Endodermal cell (in vitro differentiated cells): ENCODE measurements around the gene ICAM2. TPM values are rescaled to one million over a fixed set of nuclear protein-coding genes. Genes with fewer than 3 reads are reported as not detected.

Experiments used
- DNase-seq: peaks from one replicate; pipeline ENCODE4 v3.0.0-alpha.2; 2017
- H3K27ac ChIP-seq: 2 replicates; pipeline ENCODE4 v1.5.1; 2013; ENCODE audit warnings: mild to moderate bottlenecking, low read depth, low read length, moderate library complexity
- H3K27me3 ChIP-seq: 2 replicates; pipeline ENCODE4 v1.6.1; 2013; ENCODE audit warnings: mild to moderate bottlenecking, low read length, moderate library complexity; ENCODE audit not compliant: insufficient read depth, control insufficient read depth, poor library complexity, severe bottlenecking
- H3K36me3 ChIP-seq: 2 replicates; pipeline ENCODE4 v1.7.0; 2013; ENCODE audit warnings: mild to moderate bottlenecking, low read length, moderate library complexity; ENCODE audit not compliant: control insufficient read depth, insufficient read depth
- H3K4me1 ChIP-seq: one replicate; pipeline ENCODE4 v1.7.0; 2013; ENCODE audit warnings: low read length; ENCODE audit not compliant: control insufficient read depth, insufficient read depth
- H3K4me3 ChIP-seq: 2 replicates; pipeline ENCODE4 v1.5.1; 2013; ENCODE audit warnings: mild to moderate bottlenecking, low read length, moderate library complexity
- H3K9ac ChIP-seq: 2 replicates; pipeline ENCODE4 v1.6.1; 2013; ENCODE audit warnings: mild to moderate bottlenecking, low read length, moderate library complexity; ENCODE audit not compliant: poor library complexity, severe bottlenecking; ENCODE audit errors: extremely low read depth
- H3K9me3 ChIP-seq: 2 replicates; pipeline ENCODE4 v1.6.1; 2013; ENCODE audit warnings: mild to moderate bottlenecking, low read length, moderate library complexity; ENCODE audit not compliant: control insufficient read depth
- H3K27ac Mint-ChIP-seq: 2 replicates; pipeline ENCODE4 v1.8.0; 2020; ENCODE audit warnings: mixed read lengths
- H3K27me3 Mint-ChIP-seq: 2 replicates; pipeline ENCODE4 v1.8.0; 2021; ENCODE audit warnings: mild to moderate bottlenecking, mixed read lengths; ENCODE audit not compliant: insufficient read depth
- H3K36me3 Mint-ChIP-seq: 2 replicates; pipeline ENCODE4 v1.8.0; 2020; ENCODE audit warnings: low read depth, mixed read lengths
- H3K4me1 Mint-ChIP-seq: 2 replicates; pipeline ENCODE4 v1.8.0; 2020; ENCODE audit warnings: mixed read lengths
- H3K4me3 Mint-ChIP-seq: 2 replicates; pipeline ENCODE4 v1.8.0; 2020; ENCODE audit warnings: mild to moderate bottlenecking, moderate library complexity, mixed read lengths
- H3K9me3 Mint-ChIP-seq: 2 replicates; pipeline ENCODE4 v1.8.0; 2020; ENCODE audit warnings: mild to moderate bottlenecking, mixed read lengths
- CTCF ChIP-seq: fragments of 200-600 bp; sonication (generic); conservative IDR thresholded peaks from 2 replicates; pipeline ENCODE4 v1.5.0; 2021; ENCODE audit warnings: antibody characterized with exemption, mild to moderate bottlenecking
- WGBS, 2 experiments: methylation state at CpG; one replicate each; pipeline versions ENCODE4 v1.1.5 to v1.1.7; 2013; ENCODE audit warnings: missing lambda C conversion rate in 2 of 2, mixed read lengths in 1 of 2; ENCODE audit not compliant: insufficient coverage in 1 of 2, insufficient read length in 1 of 2; 5-methylcytosine and 5-hydroxymethylcytosine counted together
- total RNA-seq, 2 donors: library from RNA; stranded (reverse); fragmentation: NEBNext Ultra II Directional in 1 of 2; extraction: Animal tissue kit (Norgen Biotek cat#: 25700) in 1 of 2; gene quantifications; 2 replicates in 1 of 2; 3 replicates in 1 of 2; pipeline ENCODE4 v1.2.1, GENCODE V29; 2021

The ICAM2 gene
- total RNA-seq, 2 donors from 2014 or later: 0.75 TPM; not detected in 1

GRCh38 chr17:63998721-63999679, 21.4 kb downstream of the ICAM2 start:
- TF ChIP-seq CTCF: no peak
- no peaks in the 10 kb centered on the region for H3K36me3 ChIP-seq
- no peak overlapping the region for H3K27ac Mint-ChIP-seq
- no peaks in the 10 kb centered on the region for H3K36me3 Mint-ChIP-seq
- 46 to 79% methylated on average over 15 to 33 of the region's 33 CpGs for WGBS, 2 experiments
- peaks cover 31% of the 10 kb centered on the region for H3K27me3 ChIP-seq
- no peak overlapping the region for H3K27ac ChIP-seq
- peak overlapping the region; percentile 79 for H3K4me3 Mint-ChIP-seq
- no peaks in the 10 kb centered on the region for H3K9me3 Mint-ChIP-seq
- H3K4me1 ChIP-seq: no peaks in the 10 kb centered on the region
- H3K27me3 Mint-ChIP-seq: peaks cover 51% of the 10 kb centered on the region
- H3K4me3 ChIP-seq: peak overlapping the region; percentile 90
- H3K9me3 ChIP-seq: no peaks in the 10 kb centered on the region
- peaks cover 3% of the 10 kb centered on the region for H3K4me1 Mint-ChIP-seq
- peak; percentile 74 for DNase-seq
- H3K9ac ChIP-seq: peak overlapping the region; percentile 38

GRCh38 chr17:63998050-63998720, 22.2 kb downstream of the ICAM2 start, which contains the start of gene PRR29:
PRR29 (plus strand) TSS chr17:63998351; CDS start chr17:63998365, 14 bp downstream.
- 0 to 1% methylated on average over 5 to 43 of the region's 43 CpGs for WGBS, 2 experiments
- Histone ChIP-seq H3K4me3 (peak within 1 kb of the TSS; percentile 90), H3K9me3 (no peaks in the 10 kb centered on the region), H3K27me3 (peaks cover 37% of the 10 kb centered on the region), H3K36me3 (no peaks in the 10 kb centered on the region), H3K27ac (no peak within 1 kb of the TSS), H3K9ac (peak within 1 kb of the TSS; percentile 38), H3K4me1 (no peaks in the 10 kb centered on the region)
- H3K4me1 Mint-ChIP-seq: peaks cover 3% of the 10 kb centered on the region
- no peak for TF ChIP-seq CTCF
- peak; percentile 97 for DNase-seq
- H3K27ac Mint-ChIP-seq: no peak within 1 kb of the TSS
- H3K36me3 Mint-ChIP-seq: no peaks in the 10 kb centered on the region
- H3K9me3 Mint-ChIP-seq: no peaks in the 10 kb centered on the region
- H3K27me3 Mint-ChIP-seq: peaks cover 55% of the 10 kb centered on the region
- H3K4me3 Mint-ChIP-seq: peak within 1 kb of the TSS; percentile 79

GRCh38 chr17:63997341-63998048, 22.9 kb downstream of the ICAM2 start:
- Mint-ChIP-seq H3K27me3 (peaks cover 59% of the 10 kb centered on the region), H3K4me3 (peak overlapping the region; percentile 79), H3K27ac (no peak overlapping the region), H3K4me1 (peaks cover 3% of the 10 kb centered on the region), H3K9me3 (no peaks in the 10 kb centered on the region), H3K36me3 (no peaks in the 10 kb centered on the region)
- H3K27ac ChIP-seq: no peak overlapping the region
- H3K27me3 ChIP-seq: peaks cover 41% of the 10 kb centered on the region
- no peak for DNase-seq
- H3K36me3 ChIP-seq: no peaks in the 10 kb centered on the region
- H3K9ac ChIP-seq: no peak overlapping the region
- H3K9me3 ChIP-seq: no peaks in the 10 kb centered on the region
- peak overlapping the region; percentile 90 for H3K4me3 ChIP-seq
- no peak for TF ChIP-seq CTCF
- WGBS, 2 experiments: 19 to 28% methylated on average over 13 to 19 of the region's 19 CpGs
- no peaks in the 10 kb centered on the region for H3K4me1 ChIP-seq
